Motor neuron (in vitro differentiated cells): Measurements from ENCODE around the gene NUP133. TPM values are rescaled to one million over a fixed set of nuclear protein-coding genes. Genes with fewer than 3 reads are reported as not detected.

Source experiments
- ATAC-seq, 8 experiments: fragments of 200-7000 bp; cut with Tn5 transposase; replicated peaks in 6 of 8; 2 replicates each; pipeline ENCODE4 v1.8.0; 2021; ENCODE audit warnings: mild to moderate bottlenecking in 8 of 8, moderate library complexity in 8 of 8
- H3K27ac ChIP-seq, 2 donors: fragments of 250-450 bp; sonication (Bioruptor Pico); 2 replicates each; pipeline ENCODE4 v1.9.0; 2021; ENCODE audit warnings: antibody characterized with exemption in 2 of 2, mild to moderate bottlenecking in 2 of 2, moderate library complexity in 1 of 2
- H3K4me1 ChIP-seq, 2 donors: fragments of 250-450 bp; sonication (Bioruptor Pico); replicated peaks in 1 of 2; 2 replicates each; pipeline ENCODE4 v1.6.1; 2021; ENCODE audit warnings: antibody characterized with exemption in 2 of 2, mild to moderate bottlenecking in 2 of 2, moderate library complexity in 1 of 2
- H3K4me3 ChIP-seq, 5 donors: fragments of 250-450 bp; sonication (Bioruptor Pico); 2 replicates each; pipeline ENCODE4 v1.9.0; 2021; ENCODE audit warnings: antibody characterized with exemption in 5 of 5, mild to moderate bottlenecking in 5 of 5, moderate library complexity in 4 of 5
- WGBS, 10 experiments: fragments of 450-650 bp; shearing (Covaris generic); methylation state at CpG; one replicate each; pipeline ENCODE4 v1.0.0; 2022; 5-methylcytosine and 5-hydroxymethylcytosine counted together
- in situ Hi-C, 9 experiments: fragments of 400-800 bp; cut with MboI; loops; one replicate each; pipeline ENCODE4 v1.15.0; 2021; ENCODE audit warnings: low sequenced_read_pairs in 9 of 9, low pct_unique_long_range_greater_than_20kb in 2 of 9; ENCODE audit not compliant: unreplicated experiment in 9 of 9
- total RNA-seq, 8 experiments: library from RNA; unstranded; fragments of 300-600 nt; gene quantifications; 2 replicates each; pipeline versions ENCODE4 v1.2.3 to v1.2.4, GENCODE V29; 2022

Gene NUP133
- total RNA-seq: 10 to 100 TPM; 19.2 to 53.7 (median 35.8) TPM

- 0 to 8% (median 3%) methylated on average over 3 to 60 of the region's 65 CpGs; no CpG with 5 or more reads in 2 of the 10 experiments for WGBS, 10 experiments
- H3K4me1 ChIP-seq: peaks cover 13 to 16% of the 10 kb centered on the region in 2 donors
- peak within 1 kb of the TSS; percentile 93 to 99 (median 95) for H3K4me3 ChIP-seq
- peak; percentile 90 to 98 (median 97) for ATAC-seq
- in situ Hi-C loops: loop anchor here in 3 of 9 experiments (25.0 kb wide), 1 partner anchor 246 kb away; the partner anchor contains the start of gene RAB4A (in 3 of the 3)
- peak within 1 kb of the TSS; percentile 91 to 94 for H3K27ac ChIP-seq
These were observed at the start of gene NUP133 for GRCh38 chr1:229507951-229508822. TSS of gene NUP133 (minus strand) at chr1:229508341. CDS start at chr1:229508249, 92 bp downstream.

- in situ Hi-C loops: no loop called here
- no peak overlapping the region for H3K27ac ChIP-seq
These were observed 49.2 kb upstream of the NUP133 start for GRCh38 chr1:229557200-229557850.

DNA sequence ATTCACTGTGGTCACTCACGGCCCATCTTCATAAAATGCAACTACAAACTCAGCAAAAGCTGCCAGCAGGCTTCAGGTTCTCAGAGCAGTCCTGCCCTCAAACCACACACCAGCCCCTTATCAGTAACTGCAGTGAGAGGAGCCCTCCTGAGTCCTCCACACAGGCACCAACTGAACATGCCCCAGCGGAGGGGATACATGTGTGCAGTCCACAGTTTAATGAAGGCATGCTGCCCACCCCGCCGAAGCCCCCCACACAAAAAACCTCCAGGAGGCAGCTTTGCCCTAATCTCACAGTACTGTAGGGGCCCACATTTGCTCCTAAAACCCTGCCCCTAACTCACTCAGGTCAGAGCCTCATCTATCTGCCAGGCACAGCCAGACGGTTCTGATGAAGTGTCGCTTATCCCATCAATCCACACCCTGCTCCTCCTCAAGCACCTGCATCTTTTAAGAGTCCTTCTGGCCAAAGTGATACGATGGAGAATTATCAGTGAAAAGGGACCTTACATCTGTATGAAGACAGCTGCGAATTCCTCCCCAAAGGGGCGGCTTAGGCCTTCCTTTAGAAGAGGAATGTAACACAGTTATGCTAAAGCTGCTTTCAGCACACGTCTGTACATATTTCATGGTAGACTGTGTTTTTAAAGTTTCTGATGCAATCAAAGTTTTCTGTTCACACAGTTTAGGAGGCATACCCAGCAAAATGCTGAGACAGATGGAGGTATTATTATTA lies 46.9 kb upstream of the NUP133 start:
- in situ Hi-C loops: no loop called here
- no peak overlapping the region for H3K4me3 ChIP-seq
- peaks cover 34 to 35% of the 10 kb centered on the region in 2 donors for H3K4me1 ChIP-seq
- no peak for ATAC-seq
- WGBS, 10 experiments: 17 to 85% (median 73%) methylated on average over 1 to 10 of the region's 10 CpGs; no CpG with 5 or more reads in 2 of the 10 experiments
- no peak overlapping the region for H3K27ac ChIP-seq

More at GRCh38 chr1:229557200-229557850, 49.2 kb upstream of the NUP133 start:
- WGBS, 10 experiments: 0 to 43% (median 26%) methylated on average over 1 to 5 of the region's 5 CpGs; no CpG with 5 or more reads in 1 of the 10 experiments
- peak overlapping the region; percentile 66 to 88 (median 70) for H3K4me3 ChIP-seq
- peaks cover 28 to 33% of the 10 kb centered on the region in 2 donors for H3K4me1 ChIP-seq
- no peak for ATAC-seq

- Histone ChIP-seq H3K4me1 (peaks cover 31% of the 10 kb centered on the region in 2 donors), H3K27ac (no peak overlapping the region), H3K4me3 (no peak overlapping the region)
- 80 to 100% (median 96%) methylated on average over 1 to 7 of the region's 7 CpGs; no CpG with 5 or more reads in 1 of the 10 experiments for WGBS, 10 experiments
- ATAC-seq: no peak
- in situ Hi-C loops: no loop called here
These were observed 45.5 kb upstream of the NUP133 start for GRCh38 chr1:229553621-229554130.

GRCh38 chr1:229552732-229553131 lies 44.6 kb upstream of the NUP133 start:
- ATAC-seq: no peak
- WGBS, 10 experiments: 40 to 100% (median 82%) methylated on average over 1 to 4 of the region's 5 CpGs; no CpG with 5 or more reads in 4 of the 10 experiments
- H3K4me3 ChIP-seq: no peak overlapping the region
- in situ Hi-C loops: no loop called here
- no peak overlapping the region for H3K27ac ChIP-seq
- peaks cover 31 to 36% of the 10 kb centered on the region in 2 donors for H3K4me1 ChIP-seq

GRCh38 chr1:229550812-229551567 lies 42.8 kb upstream of the NUP133 start:
- Histone ChIP-seq H3K4me3 (no peak overlapping the region), H3K4me1 (peaks cover 17 to 22% of the 10 kb centered on the region in 2 donors), H3K27ac (no peak overlapping the region)
- ATAC-seq: no peak
- in situ Hi-C loops: no loop called here
- WGBS, 10 experiments: 27 to 100% (median 93%) methylated on average over 1 to 3 of the region's 3 CpGs

GRCh38 chr1:229547542-229547941 lies 39.4 kb upstream of the NUP133 start:
- H3K27ac ChIP-seq: no peak overlapping the region
- peaks cover 9 to 11% of the 10 kb centered on the region in 2 donors for H3K4me1 ChIP-seq
- 58 to 100% (median 80%) methylated on average over 1 to 7 of the region's 7 CpGs; no CpG with 5 or more reads in 3 of the 10 experiments for WGBS, 10 experiments
- H3K4me3 ChIP-seq: no peak overlapping the region
- peak in 3 of 8 experiments; percentile 29 to 94 (median 38) for ATAC-seq
- in situ Hi-C loops: no loop called here

DNA sequence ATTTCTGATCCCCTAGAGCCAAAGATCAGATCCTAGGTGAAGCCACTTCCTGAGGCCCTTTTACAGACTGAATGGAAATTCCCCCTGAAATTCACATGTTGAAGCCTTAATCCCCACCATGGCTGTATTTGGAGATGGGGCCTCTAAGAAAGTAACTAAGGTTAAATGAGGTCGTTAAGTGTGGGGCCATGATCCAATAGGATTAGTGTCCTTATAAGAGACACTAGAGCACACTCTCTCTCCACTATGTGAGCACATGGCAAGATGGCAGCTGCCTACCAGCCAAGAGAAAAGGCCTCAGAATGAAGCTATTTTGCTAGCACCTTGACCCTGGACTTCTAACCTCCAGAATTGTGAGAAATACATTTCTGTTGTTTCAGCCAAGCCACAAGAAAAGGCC lies 36.4 kb upstream of the NUP133 start:
- in situ Hi-C loops: no loop called here

GRCh38 chr1:229539863-229540506 lies 31.8 kb upstream of the NUP133 start:
- no peak for ATAC-seq
- in situ Hi-C loops: no loop called here
- Histone ChIP-seq H3K4me1 (no peaks in the 10 kb centered on the region), H3K27ac (no peak overlapping the region), H3K4me3 (no peak overlapping the region)
- WGBS, 10 experiments: 92 to 100% (median 99%) methylated on average over 1 to 6 of the region's 6 CpGs; no CpG with 5 or more reads in 1 of the 10 experiments

More for the DNA sequence above, 36.4 kb upstream of the NUP133 start:
- H3K4me3 ChIP-seq: no peak overlapping the region
- 85 to 100% (median 96%) methylated on average over 1 of the region's 1 CpG; no CpG with 5 or more reads in 4 of the 10 experiments for WGBS, 10 experiments
- no peak overlapping the region for H3K27ac ChIP-seq
- peaks cover 0 to 7% of the 10 kb centered on the region in 2 donors for H3K4me1 ChIP-seq
- no peak for ATAC-seq

GRCh38 chr1:229538945-229539344 lies 30.8 kb upstream of the NUP133 start:
- Histone ChIP-seq H3K4me3 (no peak overlapping the region), H3K4me1 (no peaks in the 10 kb centered on the region), H3K27ac (no peak overlapping the region)
- WGBS, 10 experiments: 75 to 100% (median 91%) methylated on average over 1 to 5 of the region's 5 CpGs; no CpG with 5 or more reads in 1 of the 10 experiments
- ATAC-seq: no peak
- in situ Hi-C loops: no loop called here

DNA sequence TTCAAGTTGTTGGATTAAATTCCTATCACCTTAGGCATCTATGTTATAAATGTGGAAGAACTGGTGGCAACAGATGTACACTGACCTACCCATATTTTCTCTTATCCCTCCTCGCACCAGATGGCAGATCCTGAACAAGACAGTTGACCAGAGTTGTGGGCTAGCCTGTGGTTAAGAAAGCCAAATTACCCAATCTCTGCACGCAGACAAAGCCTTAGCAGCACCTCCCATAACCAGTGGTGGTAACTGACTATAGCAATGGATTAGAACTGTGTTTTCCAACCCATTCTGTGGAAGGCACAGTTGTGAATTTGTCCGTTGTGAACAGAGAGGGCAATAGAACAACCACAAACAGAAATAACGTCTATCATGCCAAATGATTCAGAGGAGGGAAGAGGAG lies 29.8 kb upstream of the NUP133 start:
- Histone ChIP-seq H3K4me1 (no peaks in the 10 kb centered on the region), H3K4me3 (no peak overlapping the region), H3K27ac (no peak overlapping the region)
- in situ Hi-C loops: no loop called here
- ATAC-seq: no peak
- 66 to 100% (median 88%) methylated on average over 1 to 4 of the region's 4 CpGs; no CpG with 5 or more reads in 1 of the 10 experiments for WGBS, 10 experiments
